Cerebellar cortex (tissue), 1 donor: ENCODE results near the gene LAMA3.

ENCODE experiments used
- DNase-seq: peaks from one replicate; pipeline ENCODE4 v3.0.0-alpha.2; 2015; ENCODE audit warnings: low spot score

Gene LAMA3, protein sequence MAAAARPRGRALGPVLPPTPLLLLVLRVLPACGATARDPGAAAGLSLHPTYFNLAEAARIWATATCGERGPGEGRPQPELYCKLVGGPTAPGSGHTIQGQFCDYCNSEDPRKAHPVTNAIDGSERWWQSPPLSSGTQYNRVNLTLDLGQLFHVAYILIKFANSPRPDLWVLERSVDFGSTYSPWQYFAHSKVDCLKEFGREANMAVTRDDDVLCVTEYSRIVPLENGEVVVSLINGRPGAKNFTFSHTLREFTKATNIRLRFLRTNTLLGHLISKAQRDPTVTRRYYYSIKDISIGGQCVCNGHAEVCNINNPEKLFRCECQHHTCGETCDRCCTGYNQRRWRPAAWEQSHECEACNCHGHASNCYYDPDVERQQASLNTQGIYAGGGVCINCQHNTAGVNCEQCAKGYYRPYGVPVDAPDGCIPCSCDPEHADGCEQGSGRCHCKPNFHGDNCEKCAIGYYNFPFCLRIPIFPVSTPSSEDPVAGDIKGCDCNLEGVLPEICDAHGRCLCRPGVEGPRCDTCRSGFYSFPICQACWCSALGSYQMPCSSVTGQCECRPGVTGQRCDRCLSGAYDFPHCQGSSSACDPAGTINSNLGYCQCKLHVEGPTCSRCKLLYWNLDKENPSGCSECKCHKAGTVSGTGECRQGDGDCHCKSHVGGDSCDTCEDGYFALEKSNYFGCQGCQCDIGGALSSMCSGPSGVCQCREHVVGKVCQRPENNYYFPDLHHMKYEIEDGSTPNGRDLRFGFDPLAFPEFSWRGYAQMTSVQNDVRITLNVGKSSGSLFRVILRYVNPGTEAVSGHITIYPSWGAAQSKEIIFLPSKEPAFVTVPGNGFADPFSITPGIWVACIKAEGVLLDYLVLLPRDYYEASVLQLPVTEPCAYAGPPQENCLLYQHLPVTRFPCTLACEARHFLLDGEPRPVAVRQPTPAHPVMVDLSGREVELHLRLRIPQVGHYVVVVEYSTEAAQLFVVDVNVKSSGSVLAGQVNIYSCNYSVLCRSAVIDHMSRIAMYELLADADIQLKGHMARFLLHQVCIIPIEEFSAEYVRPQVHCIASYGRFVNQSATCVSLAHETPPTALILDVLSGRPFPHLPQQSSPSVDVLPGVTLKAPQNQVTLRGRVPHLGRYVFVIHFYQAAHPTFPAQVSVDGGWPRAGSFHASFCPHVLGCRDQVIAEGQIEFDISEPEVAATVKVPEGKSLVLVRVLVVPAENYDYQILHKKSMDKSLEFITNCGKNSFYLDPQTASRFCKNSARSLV (N-terminal part only)

DNA sequence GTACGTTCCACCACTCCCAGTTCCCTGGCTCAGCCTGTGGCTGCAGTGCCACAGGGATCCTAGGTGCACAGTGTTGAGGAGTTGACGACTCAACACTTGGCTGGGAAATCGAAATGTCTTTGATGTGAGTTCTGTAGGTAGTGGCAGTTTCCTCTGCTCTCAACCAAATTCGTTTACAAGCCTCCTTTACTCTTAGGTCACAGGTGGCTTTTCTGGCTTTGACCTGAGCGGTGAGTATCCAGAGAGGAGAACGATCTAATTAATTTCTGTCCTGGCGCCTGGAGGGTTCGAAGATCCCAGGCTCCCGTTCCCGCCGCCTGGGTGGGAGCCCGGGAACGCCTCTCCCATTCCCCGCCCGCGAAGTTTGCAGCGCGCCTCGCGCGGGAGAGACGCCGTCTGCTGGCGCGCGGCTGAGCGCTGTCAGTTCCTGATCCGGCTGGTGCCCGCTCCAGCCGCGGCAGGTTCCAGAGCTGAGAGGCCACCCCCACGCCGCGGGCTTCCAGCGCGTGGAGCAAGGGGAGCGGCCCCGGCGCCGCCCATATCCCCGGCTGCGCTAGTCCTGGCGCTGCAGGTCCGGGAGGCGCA, at the start of gene LAMA3:
Gene LAMA3, plus strand, starts transcription at position 423 of the 585 bp plus-strand sequence. CDS start 231 bp downstream, outside the sequence.
- no peak for DNase-seq

DNA sequence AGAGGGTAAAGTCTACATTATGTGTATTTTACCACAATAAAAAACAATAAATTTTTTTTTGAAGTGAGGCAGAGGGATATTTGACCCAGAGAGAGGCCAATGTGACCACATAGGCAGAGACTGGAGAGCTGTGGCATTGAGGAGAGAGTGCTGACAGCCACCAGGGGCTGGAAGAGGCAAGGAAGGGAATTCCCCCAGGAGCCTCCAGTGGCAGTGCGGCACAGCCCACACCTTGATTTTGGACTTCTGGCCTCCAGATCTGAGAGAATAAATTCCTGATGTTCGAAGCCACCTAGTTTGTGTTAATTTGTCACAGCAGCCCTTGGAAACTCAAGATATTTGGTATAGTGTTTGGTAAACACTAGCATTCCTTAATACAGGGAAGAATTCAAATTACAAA, 49.2 kb upstream of the LAMA3 start:
- DNase-seq = no peak

DNA sequence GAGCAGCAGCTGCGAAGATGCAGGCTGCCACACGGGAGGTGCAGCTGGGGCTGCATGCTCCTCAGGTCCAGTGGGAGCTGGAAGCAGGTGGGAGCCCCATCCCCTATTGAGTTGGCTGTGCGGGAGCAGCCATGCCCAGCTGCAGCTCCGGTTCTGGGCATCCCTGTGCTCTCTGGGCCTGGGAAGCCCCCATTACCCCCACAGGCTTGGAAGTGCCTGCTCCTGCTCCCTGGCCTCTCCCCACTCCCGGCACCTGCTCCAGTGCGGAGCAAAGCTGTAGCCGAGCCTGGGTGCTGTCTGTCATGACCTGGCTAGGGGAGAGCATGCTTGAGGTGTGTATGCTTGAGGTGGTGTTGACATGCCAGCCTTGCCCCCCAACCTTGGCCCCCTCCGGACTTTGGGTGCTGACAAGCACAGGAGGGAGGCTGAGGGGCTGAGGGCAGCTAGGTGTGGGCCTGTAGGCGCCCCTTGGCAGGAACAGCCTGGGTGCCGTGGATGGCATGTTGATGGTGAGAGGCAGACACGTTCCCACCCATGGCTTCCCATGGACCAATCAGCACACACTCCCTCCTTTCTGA, 48.0 kb upstream of the LAMA3 start:
- DNase-seq = no peak

DNA sequence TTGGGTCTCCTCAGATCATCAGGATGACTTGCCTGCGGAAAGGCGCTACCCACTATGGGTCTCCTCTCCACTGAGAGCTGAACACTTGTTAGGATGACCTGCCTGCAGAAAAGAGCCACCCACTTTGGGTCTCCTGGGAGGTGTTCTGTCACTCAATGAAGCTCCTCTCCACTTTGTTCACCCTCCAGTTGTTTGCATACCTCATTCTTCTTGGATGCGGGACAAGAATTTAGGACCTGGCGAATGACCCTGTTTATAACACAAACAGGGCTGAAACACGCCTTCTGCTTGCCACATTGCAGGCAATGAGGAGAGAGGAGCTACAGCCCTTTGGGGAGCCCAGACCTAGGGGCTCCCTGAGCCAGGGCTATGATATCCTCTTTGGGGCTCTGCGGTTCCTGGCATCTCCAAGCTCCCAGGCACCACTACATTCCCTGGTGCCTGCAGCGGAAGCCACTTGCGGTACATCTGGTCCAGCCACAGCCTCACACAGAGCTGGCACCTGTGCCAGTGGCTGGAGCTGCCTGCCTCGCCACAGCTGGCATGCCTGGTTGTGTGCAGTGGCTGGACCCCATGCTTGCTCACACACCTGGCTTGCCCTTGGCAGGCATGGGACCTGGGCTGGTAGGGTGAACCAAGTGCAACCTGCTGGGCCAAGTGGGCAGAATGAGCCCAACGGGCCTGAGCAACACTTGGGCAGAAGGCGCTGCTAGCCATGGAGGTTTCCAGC, 47.2 kb upstream of the LAMA3 start:
- DNase-seq = no peak

DNA sequence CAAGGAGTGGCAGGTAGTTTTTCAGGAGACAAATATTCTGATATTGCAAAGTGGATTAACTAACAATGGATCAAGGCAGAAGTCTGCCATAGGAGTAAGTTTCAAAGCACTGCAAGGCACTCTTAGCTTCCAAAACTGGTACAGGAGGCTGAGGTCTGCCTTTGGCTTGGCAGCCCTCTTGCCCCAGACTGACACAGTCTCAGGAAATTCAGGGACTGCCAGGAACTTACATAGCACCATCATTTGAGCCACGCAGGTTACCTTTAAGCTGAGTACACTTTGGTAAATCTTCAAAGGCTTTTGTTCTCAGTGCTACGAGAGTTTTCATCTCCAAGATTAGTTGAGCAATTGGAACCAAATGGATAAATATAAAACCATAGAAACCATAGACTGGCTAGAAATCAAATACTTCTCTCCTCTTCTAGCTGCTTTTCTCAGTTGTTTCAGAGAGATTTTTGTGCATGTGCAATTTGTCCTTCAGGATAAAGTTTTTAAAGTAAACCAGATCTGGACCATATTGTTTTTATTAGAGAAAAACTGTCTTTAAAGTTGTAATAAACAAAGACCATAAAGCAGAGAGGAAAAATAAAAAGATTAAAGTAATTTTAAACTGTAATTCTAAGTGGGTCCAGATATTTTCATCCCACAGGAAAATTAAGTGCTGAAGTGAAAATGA, 45.3 kb upstream of the LAMA3 start:
- no peak for DNase-seq

DNA sequence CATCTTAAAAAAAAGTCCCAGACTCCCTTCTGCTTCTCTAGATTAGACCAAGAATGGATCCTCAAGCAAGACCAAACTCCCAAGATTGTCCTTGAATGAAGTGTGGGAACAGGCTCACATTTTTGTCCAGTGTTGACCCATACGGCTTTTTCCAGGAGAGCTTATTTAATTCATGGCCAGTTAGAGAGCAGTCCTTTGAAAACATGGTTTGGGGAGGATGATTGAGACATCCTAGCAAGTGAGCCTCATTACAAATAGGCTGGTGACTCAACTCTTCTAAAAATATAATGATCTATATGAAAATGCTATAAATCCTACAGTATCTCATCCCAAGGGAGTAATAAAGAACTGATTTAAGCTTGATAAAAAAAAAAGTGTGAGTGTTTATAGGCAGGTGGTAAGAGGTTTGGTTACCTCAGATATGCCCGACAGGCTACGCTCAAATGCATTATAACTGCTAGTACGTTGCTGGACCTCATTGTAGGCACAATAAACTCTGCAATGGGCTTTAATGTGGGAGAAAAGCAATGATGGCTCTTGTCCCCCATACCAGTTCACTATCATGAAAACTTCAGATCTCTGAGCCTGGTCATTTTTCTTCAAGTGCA, 43.6 kb upstream of the LAMA3 start:
- DNase-seq = no peak

DNA sequence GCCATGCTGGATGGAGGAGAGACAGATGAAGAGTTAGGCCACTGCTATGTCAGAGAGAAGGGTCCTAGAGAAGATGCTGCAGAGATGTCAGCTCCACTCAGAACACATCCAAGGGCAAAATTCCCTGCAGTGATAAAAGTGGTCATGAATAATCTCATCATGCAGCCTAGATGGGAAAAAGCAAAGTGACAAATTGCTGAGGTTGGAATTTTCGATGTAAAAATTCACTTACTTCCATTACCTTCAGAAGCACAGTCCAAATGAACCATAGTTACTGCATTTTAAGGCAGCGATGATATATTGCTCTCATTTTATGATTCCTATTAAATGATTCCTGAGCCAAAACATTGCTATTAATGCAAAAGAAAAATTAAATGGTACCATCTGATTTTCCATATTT, 43.0 kb upstream of the LAMA3 start:
- no peak for DNase-seq

DNA sequence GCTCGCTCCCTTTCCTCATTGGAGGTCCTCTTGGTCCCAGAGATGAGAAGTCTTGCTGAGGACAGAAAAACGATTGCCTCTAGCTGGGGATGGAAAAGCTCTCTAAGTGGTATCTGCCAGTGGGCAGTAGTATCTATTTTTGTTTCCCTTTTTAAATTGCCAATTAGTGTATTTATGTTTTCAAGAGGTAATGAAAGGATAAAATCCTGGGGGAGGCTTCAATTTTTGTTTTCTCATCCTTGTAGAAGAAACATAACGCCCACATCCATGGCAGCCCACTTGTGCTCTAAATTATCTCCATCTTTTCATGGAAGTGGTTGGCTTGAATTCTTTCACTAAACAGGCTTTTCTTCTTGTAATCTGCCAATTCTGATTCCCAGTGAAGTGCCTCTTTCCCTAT, 40.8 kb upstream of the LAMA3 start:
- no peak for DNase-seq

DNA sequence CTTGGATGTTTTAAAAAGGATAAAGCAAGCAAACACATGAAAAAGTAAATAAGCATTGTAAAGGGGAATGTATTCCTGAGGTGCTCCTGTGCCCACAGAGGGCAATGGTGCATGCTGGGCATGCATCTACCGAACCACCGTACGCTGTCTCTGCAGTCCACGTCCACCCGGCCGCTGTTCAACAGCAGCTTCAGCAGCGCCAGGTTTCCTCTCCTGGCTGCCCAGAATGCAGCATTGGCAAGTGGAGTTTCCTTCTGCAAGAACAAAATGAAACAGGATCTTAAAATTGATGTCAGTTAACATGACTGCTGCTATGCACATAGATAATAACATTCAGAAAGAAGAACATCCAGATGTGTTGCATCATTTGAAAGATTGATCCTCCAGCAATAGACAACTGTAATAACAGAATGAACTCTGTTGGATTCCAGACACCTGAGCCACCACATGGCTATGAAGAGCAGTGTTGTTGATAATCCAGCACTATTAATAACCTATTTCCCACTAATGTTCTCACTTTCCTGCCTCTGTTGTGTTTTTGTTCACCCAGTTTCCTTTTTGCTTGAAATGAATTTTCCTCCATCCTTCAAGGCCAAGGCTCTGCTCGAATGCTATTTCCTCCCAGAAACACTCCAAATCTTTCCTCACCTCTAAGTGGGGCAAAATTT, 40.2 kb upstream of the LAMA3 start:
- no peak for DNase-seq

DNA sequence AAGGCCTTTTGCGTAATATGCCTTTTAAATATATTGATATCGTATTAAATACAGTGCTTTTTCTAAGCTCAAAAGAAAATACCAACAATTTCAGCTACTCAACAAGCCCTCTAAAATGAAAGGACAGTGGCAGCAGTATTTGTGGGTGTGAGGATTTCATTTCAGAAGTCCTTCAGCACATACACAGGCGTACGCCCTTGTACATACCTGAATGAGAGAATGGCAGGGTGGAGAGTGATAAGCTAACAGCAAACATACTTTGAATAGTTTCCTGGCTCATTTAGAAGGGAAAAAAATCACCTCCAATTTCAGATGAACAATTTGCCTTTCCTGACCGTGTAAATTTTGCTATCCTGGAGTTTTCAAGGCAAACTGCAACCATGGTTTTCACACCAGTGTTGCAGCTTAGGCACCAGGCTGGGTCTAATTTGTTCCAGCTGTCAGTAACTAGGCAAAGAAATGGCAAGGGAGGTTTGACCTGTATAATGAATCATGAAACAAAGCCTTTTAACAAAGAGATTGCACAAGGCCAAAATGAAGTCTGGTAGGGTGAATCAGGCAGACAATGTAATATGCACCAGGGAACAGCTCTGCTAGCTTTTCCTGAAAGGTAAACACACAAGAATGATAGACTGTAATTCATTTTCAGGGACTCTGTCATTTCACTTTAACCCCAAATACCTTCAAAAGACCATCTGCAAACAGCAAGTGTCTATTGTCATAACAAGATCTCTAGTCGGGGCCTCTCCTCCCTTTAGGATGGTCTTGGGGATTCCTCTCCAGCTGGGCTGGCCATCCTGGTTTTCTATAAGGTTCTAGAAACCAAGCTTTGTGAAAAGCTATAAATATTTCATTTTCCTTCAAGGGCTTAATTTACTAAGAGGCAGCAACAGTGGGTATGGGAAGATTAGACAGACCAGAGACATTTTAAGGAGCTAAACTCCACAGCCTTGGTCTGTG, 38.0 kb upstream of the LAMA3 start:
- no peak for DNase-seq

DNA sequence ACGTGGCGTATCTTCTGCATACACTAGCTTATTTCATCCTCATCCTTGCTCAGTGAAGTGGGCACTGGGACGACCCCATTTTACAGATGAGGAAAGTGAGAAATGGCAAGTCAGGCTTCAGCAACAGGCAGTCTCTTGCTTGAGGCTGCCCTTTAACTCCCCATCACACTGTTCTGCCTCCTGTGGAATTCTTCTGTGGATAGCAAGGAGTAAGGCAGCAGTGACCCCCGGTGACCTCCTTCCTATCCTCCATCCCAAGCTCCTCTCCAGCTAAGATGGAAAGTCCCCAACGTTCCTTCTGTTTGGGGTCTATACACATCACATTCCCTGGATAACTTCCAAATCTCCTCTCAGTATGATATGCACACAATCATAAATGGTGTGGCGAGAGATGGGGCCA, 37.0 kb upstream of the LAMA3 start:
- no peak for DNase-seq

DNA sequence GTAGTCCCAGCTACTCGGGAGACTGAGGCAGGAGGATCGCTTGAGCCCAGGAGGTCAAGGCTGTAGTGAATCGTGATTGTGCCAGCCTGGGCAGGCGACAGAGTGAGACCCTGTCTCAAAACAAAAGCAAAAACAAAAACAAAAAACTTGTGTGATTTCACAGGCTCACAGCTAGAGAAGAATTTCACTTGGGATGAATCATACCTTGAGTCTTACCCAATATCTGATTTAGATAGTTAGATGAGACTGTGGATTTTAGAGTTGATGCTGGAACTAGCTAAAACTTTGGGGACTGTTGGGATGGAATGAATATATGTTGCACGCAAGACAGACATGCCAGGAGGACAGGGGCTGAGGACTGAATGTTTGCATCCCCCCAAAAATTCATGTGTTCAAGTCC, 31.0 kb upstream of the LAMA3 start:
- no peak for DNase-seq

DNA sequence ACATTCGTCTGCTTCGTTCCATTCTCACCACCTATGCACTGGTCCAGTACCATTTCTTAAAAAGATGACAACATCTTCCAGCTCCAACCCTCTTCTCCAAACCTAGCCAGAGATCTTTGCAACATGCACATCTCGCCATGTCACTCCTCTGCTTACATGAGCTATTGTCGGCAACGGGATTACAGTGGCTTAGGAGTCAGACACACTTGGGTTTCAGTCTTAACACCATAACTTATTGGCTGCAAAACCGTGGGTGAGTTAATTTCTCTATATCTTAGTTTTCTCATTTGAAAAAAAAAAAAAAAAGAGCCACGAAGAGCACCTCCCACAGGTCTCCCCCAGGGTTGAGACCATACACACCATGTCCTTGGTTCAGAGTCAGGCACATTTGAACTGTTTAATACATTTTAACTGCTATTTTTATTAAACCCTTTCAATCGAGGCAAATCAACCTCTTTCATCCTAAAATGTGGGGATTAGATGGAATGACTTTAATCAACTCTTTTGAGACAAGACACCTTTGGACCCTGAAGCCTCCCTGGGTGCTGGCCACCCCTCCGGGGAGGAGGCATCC, 27.4 kb upstream of the LAMA3 start:
- no peak for DNase-seq

DNA sequence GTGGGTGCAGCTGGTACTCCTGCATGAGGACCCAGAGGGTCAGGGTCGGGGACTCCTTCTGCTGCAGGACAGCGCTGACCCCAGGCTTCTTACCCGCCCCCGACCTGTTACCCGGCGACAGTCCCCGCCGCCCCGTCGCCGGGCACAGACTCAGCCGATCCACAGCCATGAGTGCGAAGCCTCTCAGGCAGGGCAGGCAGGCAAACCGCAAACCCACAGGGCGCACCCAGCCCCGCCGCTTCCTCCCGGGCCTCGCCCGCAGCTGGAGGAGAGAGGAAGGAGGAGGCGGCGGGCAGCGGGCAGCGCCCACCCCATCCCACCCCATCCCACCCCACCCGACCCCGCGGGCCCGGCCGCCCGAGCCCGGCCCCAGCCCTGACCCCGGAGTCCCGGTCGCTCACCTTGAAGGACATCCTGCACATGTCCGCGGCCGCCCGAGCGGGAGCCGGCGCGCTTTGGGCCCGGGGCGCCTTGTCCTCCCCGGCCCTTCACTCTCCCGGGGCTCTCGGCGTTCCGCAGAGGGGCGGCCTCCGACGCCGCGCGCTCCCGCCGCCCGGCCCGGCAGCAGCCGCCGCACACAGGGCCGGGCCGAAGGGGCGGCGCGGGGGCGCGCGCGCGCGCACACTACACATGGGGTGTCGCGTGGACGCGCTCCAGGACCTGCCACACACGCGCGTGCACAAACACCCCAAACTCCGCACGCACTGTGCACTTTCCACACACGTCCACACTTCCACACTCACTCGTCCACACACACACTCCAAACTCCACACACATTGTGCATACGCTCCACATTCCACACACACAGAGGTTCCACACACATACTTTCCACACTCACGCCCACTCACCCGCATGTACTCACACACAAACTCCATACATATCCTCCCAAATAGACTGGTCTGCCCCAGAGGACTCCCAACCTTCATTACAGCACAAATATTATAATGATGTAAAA, 26.7 kb upstream of the LAMA3 start, which contains the start of gene ANKRD29:
Gene ANKRD29, minus strand, starts transcription at position 603 of the 955 bp plus-strand sequence. Its CDS starts 181 bp downstream, at position 422.
- DNase-seq = no peak

DNA sequence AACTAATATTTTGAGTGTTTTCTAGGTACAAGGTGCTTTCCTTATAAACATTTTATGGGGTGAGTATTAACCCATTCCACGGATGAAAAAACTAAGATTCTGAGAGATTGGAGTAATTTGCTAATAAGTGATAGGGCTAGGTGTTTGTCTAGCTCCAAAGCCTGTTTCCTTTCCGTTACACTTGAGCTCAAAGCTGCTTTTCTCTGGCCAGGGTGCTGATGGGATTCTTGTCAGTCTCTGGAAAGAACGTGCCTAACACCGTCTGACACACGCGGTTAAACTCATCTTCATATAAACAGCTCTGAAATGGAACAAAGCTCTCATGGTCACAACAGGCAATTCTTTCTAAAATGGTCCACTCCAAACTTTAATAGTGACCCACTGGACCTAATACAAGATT, 24.6 kb upstream of the LAMA3 start:
- DNase-seq = no peak

DNA sequence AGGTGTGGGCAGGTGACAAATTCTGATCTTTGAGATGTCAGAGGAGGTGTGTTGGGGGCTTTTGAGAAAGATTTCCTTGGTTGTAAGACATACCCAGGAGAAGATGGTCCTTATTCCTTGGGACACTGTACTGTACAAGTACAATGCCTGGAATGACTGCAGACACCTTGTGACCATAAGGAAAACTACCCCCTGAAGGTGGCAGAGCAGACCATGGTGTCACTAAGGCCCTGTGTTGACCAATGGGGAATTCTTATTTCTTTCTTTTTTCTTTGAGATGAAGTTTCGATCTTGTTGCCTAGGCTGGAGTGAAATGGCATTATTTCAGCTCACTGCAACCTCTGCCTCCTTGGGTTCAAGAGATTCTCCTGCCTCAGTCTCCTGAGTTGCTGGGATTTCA, 22.1 kb upstream of the LAMA3 start:
- no peak for DNase-seq
